ENCODE data around the gene GIMAP1. TPM values are rescaled to one million over a fixed set of nuclear protein-coding genes. Genes with fewer than 3 reads are reported as not detected.

Gene GIMAP1
- polyA plus RNA-seq, result not detected in 2 replicates

DNA sequence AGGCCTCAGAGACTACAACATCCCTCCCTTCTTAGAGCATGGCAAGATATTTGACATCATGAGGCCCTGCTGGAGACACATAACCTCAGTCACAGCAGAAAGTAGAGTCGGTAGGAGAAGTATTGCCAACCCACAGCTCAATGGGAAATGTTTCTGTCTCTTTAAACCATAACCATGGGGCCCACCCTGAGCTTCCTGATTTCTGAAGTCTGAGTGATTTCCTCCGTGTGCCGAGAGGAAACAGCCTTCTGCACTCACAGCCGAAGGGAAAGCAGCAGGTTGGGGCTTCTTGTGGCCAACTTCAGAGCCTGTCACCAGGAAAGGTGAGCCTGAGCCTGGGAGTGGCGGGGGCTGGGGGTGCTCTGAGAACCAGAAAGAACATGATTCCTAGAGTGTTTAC, at the start of gene GIMAP1:
Gene GIMAP1 (plus strand): TSS at position 246 of the 400 bp plus-strand sequence. CDS start 2,435 bp downstream, outside the sequence.

DNA sequence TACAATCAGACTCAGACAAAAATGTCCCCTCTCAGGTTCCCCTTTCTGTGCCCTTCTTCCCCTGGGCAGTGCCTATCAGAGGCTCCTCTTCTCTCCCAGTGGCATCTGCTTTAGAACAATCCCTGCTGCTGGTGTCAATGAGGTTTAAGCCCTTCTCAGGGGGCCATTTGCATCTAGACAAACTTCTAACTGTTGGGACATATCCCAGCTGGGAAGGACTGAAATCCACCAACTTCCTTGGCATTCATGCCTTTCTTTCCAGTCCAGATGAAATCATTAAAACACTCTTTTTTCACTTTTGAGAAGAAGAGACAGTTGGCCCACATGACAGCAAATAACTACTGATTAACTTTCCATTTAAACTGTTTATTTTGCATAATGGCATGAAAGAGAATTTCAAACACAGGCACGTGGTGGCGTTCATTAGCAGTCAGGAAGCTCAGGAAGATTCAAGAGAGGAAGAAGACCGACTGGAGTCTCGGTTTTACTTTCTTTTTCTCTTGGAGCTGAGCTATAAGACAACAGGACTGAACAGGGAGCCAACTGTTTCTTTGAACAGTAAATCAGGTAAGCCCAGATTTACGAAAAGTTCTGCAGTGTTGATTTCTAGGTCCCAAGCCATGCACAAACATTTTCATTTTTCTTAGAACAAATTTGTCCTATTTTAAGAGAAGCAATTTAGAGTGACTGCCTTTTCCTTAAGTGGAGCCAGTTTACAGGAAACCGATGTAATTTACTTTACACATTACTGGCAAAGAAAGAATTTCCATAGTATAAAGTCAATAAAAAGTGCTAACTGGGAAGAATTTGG, 31.0 kb upstream of the GIMAP1 start, which contains the start of gene GIMAP2:
Gene GIMAP2 (plus strand): TSS at position 488 of the 811 bp plus-strand sequence. CDS start 1,354 bp downstream, outside the sequence.

DNA sequence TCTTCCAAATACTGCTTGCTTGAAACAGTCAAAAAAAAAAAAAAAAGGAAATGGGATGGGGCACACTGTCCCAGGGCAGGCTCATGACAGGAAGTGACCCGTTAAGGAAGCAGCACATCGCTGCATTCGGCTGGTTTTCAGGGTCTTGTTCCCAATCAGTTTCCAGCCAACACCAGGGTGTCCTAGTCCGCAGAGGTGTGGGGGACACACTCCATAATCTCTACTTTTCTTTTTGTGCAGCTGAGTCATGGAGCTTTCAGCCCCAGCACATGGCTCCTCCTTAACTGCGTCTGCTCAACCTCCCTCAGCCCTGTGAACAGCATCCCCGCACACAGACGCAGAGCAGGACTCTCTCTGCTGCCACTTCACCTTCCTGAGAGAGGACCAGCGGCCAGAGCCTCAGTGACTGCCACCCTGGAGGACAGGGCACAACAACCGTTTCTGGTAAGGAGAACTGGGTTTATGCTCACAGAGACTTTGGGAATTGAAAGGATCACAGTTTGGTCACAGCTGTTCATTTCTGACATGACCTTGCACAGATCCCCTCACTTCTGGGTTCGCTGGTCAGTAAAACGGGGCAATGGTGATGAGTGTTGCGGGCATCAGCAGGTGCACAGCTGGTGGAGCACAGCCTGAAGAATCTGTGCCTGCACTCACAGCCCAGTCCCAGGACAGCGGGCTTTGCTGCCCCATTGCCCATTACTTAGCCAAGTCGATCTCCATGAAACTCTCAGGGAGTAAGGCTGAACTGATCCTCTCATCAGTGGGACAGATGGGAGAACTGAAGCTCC, 21.0 kb downstream of the GIMAP1 start, which contains the start of gene GIMAP5:
Gene GIMAP5 (plus strand): TSS at position 154 of the 791 bp plus-strand sequence. CDS start 3,467 bp downstream, outside the sequence.

Other genes starting within 250 kb of the GIMAP1 start
- gene GIMAP7, start 201.7 kb upstream of the GIMAP1 start, polyA plus RNA-seq, result 0.25 and 1.0 TPM in 2 replicates
- 0.19 TPM in 1 of 2 replicates, not detected in the other for gene GIMAP4, start 149.2 kb upstream of the GIMAP1 start, polyA plus RNA-seq
- gene GIMAP6, start 84.2 kb upstream of the GIMAP1 start, polyA plus RNA-seq, result not detected in 2 replicates
- gene GIMAP2, start 30.9 kb upstream of the GIMAP1 start, polyA plus RNA-seq, result 0.50 and 1.0 TPM in 2 replicates
- gene GIMAP5, start 20.8 kb downstream of the GIMAP1 start, polyA plus RNA-seq, result 1.3 TPM in 1 of 2 replicates, not detected in the other
- 2.5 TPM in 1 of 2 replicates, not detected in the other for gene TMEM176B, start 83.8 kb downstream of the GIMAP1 start, polyA plus RNA-seq
- gene TMEM176A, start 84.2 kb downstream of the GIMAP1 start, polyA plus RNA-seq, result 1.2 TPM in 1 of 2 replicates, not detected in the other
- gene AOC1, start 135.9 kb downstream of the GIMAP1 start, polyA plus RNA-seq, result not detected in 2 replicates

All from Purkinje cell (primary cell).